ENCODE data around the gene DEFB124.
"Not testable (repeated sequence)": the region's sequence is repeated elsewhere in the genome, so short reads cannot be mapped to it uniquely, and the experiment has no call there.

Gene DEFB124

GRCh38 chr20:31505903-31506302 is 31.0 kb upstream of the DEFB124 start:
- in situ Hi-C loops (cut with HindIII; ENCODE audit: low pct_ligation_motif_present, low sequenced_read_pairs) = no loop called here
- Histone ChIP-seq H3K4me3 (ENCODE audit: low read depth, low read length) (no peak overlapping the region), H3K27me3 (replicated peaks) (no peaks in the 10 kb centered on the region), H3K27ac (no peak overlapping the region), H3K36me3 (replicated peaks) (no peaks in the 10 kb centered on the region)
- no peak for TF ChIP-seq CTCF (IDR thresholded peaks at IDR 0.05; ENCODE audit: low read depth, low read length, missing control alignments)
- no peak for DNase-seq

GRCh38 chr20:31502884-31503673 is 28.2 kb upstream of the DEFB124 start:
- peak; percentile 67 for DNase-seq

GRCh38 chr20:31500527-31500926 is 25.6 kb upstream of the DEFB124 start:
- Histone ChIP-seq H3K4me3 (ENCODE audit: low read depth, low read length) (no peak overlapping the region), H3K27ac (no peak overlapping the region), H3K27me3 (replicated peaks) (no peaks in the 10 kb centered on the region), H3K36me3 (replicated peaks) (no peaks in the 10 kb centered on the region)
- no peak for DNase-seq
- in situ Hi-C loops (cut with HindIII; ENCODE audit: low pct_ligation_motif_present, low sequenced_read_pairs) = no loop called here
- TF ChIP-seq CTCF (IDR thresholded peaks at IDR 0.05; ENCODE audit: low read depth, low read length, missing control alignments) = no peak

More at GRCh38 chr20:31502884-31503673, 28.2 kb upstream of the DEFB124 start:
- H3K36me3 ChIP-seq (replicated peaks); H3K27ac ChIP-seq; in situ Hi-C loops (cut with HindIII; ENCODE audit: low pct_ligation_motif_present, low sequenced_read_pairs); H3K27me3 ChIP-seq (replicated peaks); H3K4me3 ChIP-seq (ENCODE audit: low read depth, low read length): not testable (repeated sequence)
- peak; percentile 90 for TF ChIP-seq CTCF (IDR thresholded peaks at IDR 0.05; ENCODE audit: low read depth, low read length, missing control alignments)

GRCh38 chr20:31497838-31498540 is 23.1 kb upstream of the DEFB124 start:
- in situ Hi-C loops (cut with HindIII; ENCODE audit: low pct_ligation_motif_present, low sequenced_read_pairs) = no loop called here
- H3K4me3 ChIP-seq (ENCODE audit: low read depth, low read length) = no peak overlapping the region
- TF ChIP-seq CTCF (IDR thresholded peaks at IDR 0.05; ENCODE audit: low read depth, low read length, missing control alignments) = no peak
- DNase-seq = peak; percentile 35
- H3K27ac ChIP-seq = no peak overlapping the region
- H3K36me3 ChIP-seq (replicated peaks) = no peaks in the 10 kb centered on the region
- no peaks in the 10 kb centered on the region for H3K27me3 ChIP-seq (replicated peaks)

- in situ Hi-C loops (cut with HindIII; ENCODE audit: low pct_ligation_motif_present, low sequenced_read_pairs) = no loop called here
- Histone ChIP-seq H3K4me3 (ENCODE audit: low read depth, low read length) (no peak overlapping the region), H3K27me3 (replicated peaks) (no peaks in the 10 kb centered on the region), H3K27ac (no peak overlapping the region), H3K36me3 (replicated peaks) (no peaks in the 10 kb centered on the region)
- no peak for TF ChIP-seq CTCF (IDR thresholded peaks at IDR 0.05; ENCODE audit: low read depth, low read length, missing control alignments)
- no peak for DNase-seq
These were observed 21.9 kb upstream of the DEFB124 start for GRCh38 chr20:31496761-31497295.

Measured in brain microvascular endothelial cell (primary cell).